Panc1 (cell line): ENCODE results near the gene ENDOV. TPM values are rescaled to one million over a fixed set of nuclear protein-coding genes. Genes with fewer than 3 reads are reported as not detected.

Source experiments
- ATAC-seq: fragments of 200-7000 bp; cut with Tn5 transposase; 2 replicates; pipeline ENCODE4 v1.9.1; 2020; ENCODE audit warnings: mild to moderate bottlenecking, moderate library complexity
- BruUV-seq: library from RNA; stranded (reverse); fragments of 400-500 nt; replicated peaks from 2 replicates; lab custom pipeline; 2021; lab: Mats Ljungman, UMichigan
- CTCF ChIA-PET: fragments of 300-600 bp; sonication (Branson Sonifier 250); formaldehyde crosslinking; loops from one replicate; lab custom pipeline; 2022; ENCODE audit warnings: antibody characterized with exemption; lab: Charles Lee
- POLR2A ChIA-PET: fragments of 300-600 bp; sonication (Branson Sonifier 250); formaldehyde crosslinking; loops from one replicate; lab custom pipeline; 2022; ENCODE audit warnings: antibody characterized with exemption; lab: Charles Lee
- DNase-seq: peaks from one replicate; pipeline ENCODE4 v3.0.0-alpha.2; 2010; ENCODE audit warnings: low read depth, low spot score
- H3K27ac ChIP-seq: 2 replicates; pipeline ENCODE4 v1.5.1; 2011; ENCODE audit warnings: mild to moderate bottlenecking, low read length, inconsistent platforms
- H3K27me3 ChIP-seq: fragments of 200-500 bp; sonication (Bioruptor generic); 2 replicates; pipeline ENCODE4 v1.6.0; 2014; ENCODE audit warnings: low read length, inconsistent platforms; ENCODE audit not compliant: control insufficient read depth, insufficient read depth
- H3K36me3 ChIP-seq: fragments of 200-500 bp; sonication (Bioruptor generic); 2 replicates; pipeline ENCODE4 v1.5.1; 2014; ENCODE audit warnings: inconsistent platforms, mild to moderate bottlenecking, low read length, moderate library complexity; ENCODE audit not compliant: control insufficient read depth, insufficient read depth
- H3K4me1 ChIP-seq: 2 replicates; pipeline ENCODE4 v1.5.1; 2011; ENCODE audit warnings: inconsistent platforms, mild to moderate bottlenecking, low read length, moderate library complexity; ENCODE audit not compliant: control insufficient read depth, insufficient read depth
- H3K4me3 ChIP-seq, 2 experiments: 2 replicates each; pipeline ENCODE4 v1.5.1; 2011 to 2012; ENCODE audit warnings: low read depth in 2 of 2, low read length in 2 of 2, mild to moderate bottlenecking in 2 of 2, inconsistent platforms in 1 of 2, moderate library complexity in 1 of 2
- H3K9me3 ChIP-seq: fragments of 200-500 bp; sonication (Bioruptor generic); 2 replicates; pipeline ENCODE4 v1.5.1; 2014; ENCODE audit warnings: low read depth, mild to moderate bottlenecking, inconsistent platforms, low read length, moderate library complexity; ENCODE audit not compliant: control insufficient read depth, insufficient read depth
- POLR2AphosphoS5 ChIP-seq: IDR thresholded peaks from 2 replicates; pipeline ENCODE4 v1.6.1; 2012; ENCODE audit warnings: mild to moderate bottlenecking, low read depth, low read length, moderate library complexity
- SIN3A ChIP-seq: IDR thresholded peaks from 2 replicates; pipeline ENCODE4 v1.6.1; 2012; ENCODE audit warnings: low read depth, mild to moderate bottlenecking, low read length, moderate library complexity, borderline replicate concordance; ENCODE audit not compliant: insufficient read depth
- TCF7L2 ChIP-seq: IDR thresholded peaks from 2 replicates; pipeline ENCODE4 v1.6.1; 2011; ENCODE audit warnings: mild to moderate bottlenecking, low read depth, low read length, inconsistent platforms
- in situ Hi-C: cut with HindIII; loops from 2 replicates; pipeline ENCODE4 v1.10.0; 2016; ENCODE audit warnings: low sequenced_read_pairs, low pct_unique_long_range_greater_than_20kb
- intact Hi-C: fragments of 100-400 bp; cut with micrococcal nuclease; formaldehyde crosslinking; loops from one replicate; pipeline ENCODE4 v1.10.0; 2022; ENCODE audit not compliant: unreplicated experiment
- total RNA-seq: library from RNA; stranded (reverse); gene quantifications from one replicate; pipeline ENCODE4 v1.2.1, GENCODE V29; 2021; ENCODE audit not compliant: unreplicated experiment
- TF ChIP-seq, protein P1 (sequence below), 2 experiments: IDR thresholded peaks; 2 replicates each; pipeline ENCODE4 v1.6.1; 2011 to 2012; ENCODE audit warnings: low read depth in 2 of 2, control low read depth in 1 of 2, low read length in 1 of 2, mild to moderate bottlenecking in 1 of 2, moderate library complexity in 1 of 2; ENCODE audit not compliant: insufficient read depth in 1 of 2
- TF ChIP-seq, protein P2 (sequence below): fragments of 450-650 bp; IDR thresholded peaks from 2 replicates; pipeline ENCODE4 v1.5.1; 2017; ENCODE audit warnings: mild to moderate bottlenecking

The ENDOV gene
- total RNA-seq, 1 experiment from 2014 or later = 37.1 TPM

DNA sequence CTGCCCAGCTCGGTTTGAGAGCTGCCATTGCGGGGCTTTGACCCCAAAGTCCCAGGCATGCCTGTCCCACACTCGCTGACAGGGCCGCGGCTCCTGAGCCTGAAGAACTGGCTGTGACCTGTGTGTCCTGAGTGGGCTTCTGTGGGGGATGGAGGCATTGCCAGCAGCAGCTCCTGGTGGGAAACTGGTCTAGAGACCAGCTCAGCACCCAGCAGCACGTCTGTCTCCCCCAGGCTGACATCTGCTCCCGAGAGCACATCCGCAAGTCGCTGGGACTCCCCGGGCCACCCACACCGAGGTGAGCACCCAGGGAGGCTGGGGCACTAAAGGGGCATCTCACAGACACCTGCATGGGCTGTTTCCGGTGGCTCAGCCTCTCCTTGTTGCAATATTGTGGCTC is 13.4 kb downstream of the ENDOV start:
- in situ Hi-C loops = no loop called here
- Histone ChIP-seq H3K4me3 (no peak overlapping the region), H3K27ac (no peak overlapping the region), H3K9me3 (no peaks in the 10 kb centered on the region), H3K36me3 (no peaks in the 10 kb centered on the region), H3K4me1 (no peaks in the 10 kb centered on the region), H3K27me3 (no peaks in the 10 kb centered on the region)
- no TSS peak for BruUV-seq
- DNase-seq (no peak), ATAC-seq (no peak)
- POLR2A ChIA-PET = interaction anchor here (0.6 kb wide), 1 partner anchor 547 kb away, joined by 3 read pairs; no protein-coding TSS in a partner anchor
- intact Hi-C loops = loop anchor here (5.0 kb wide), 1 partner anchor 554 kb away; no protein-coding TSS in a partner anchor
- TF ChIP-seq, protein P1, sequence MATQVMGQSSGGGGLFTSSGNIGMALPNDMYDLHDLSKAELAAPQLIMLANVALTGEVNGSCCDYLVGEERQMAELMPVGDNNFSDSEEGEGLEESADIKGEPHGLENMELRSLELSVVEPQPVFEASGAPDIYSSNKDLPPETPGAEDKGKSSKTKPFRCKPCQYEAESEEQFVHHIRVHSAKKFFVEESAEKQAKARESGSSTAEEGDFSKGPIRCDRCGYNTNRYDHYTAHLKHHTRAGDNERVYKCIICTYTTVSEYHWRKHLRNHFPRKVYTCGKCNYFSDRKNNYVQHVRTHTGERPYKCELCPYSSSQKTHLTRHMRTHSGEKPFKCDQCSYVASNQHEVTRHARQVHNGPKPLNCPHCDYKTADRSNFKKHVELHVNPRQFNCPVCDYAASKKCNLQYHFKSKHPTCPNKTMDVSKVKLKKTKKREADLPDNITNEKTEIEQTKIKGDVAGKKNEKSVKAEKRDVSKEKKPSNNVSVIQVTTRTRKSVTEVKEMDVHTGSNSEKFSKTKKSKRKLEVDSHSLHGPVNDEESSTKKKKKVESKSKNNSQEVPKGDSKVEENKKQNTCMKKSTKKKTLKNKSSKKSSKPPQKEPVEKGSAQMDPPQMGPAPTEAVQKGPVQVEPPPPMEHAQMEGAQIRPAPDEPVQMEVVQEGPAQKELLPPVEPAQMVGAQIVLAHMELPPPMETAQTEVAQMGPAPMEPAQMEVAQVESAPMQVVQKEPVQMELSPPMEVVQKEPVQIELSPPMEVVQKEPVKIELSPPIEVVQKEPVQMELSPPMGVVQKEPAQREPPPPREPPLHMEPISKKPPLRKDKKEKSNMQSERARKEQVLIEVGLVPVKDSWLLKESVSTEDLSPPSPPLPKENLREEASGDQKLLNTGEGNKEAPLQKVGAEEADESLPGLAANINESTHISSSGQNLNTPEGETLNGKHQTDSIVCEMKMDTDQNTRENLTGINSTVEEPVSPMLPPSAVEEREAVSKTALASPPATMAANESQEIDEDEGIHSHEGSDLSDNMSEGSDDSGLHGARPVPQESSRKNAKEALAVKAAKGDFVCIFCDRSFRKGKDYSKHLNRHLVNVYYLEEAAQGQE (IDR thresholded peaks at IDR 0.05; ENCODE audit: insufficient read depth in 1 of 2, low read depth in 2 of 2, low read length in 1 of 2) = no peak
- no peak for TF ChIP-seq SIN3A
- TF ChIP-seq POLR2AphosphoS5 = no peak
- TF ChIP-seq TCF7L2 = no peak
- TF ChIP-seq, protein P2, sequence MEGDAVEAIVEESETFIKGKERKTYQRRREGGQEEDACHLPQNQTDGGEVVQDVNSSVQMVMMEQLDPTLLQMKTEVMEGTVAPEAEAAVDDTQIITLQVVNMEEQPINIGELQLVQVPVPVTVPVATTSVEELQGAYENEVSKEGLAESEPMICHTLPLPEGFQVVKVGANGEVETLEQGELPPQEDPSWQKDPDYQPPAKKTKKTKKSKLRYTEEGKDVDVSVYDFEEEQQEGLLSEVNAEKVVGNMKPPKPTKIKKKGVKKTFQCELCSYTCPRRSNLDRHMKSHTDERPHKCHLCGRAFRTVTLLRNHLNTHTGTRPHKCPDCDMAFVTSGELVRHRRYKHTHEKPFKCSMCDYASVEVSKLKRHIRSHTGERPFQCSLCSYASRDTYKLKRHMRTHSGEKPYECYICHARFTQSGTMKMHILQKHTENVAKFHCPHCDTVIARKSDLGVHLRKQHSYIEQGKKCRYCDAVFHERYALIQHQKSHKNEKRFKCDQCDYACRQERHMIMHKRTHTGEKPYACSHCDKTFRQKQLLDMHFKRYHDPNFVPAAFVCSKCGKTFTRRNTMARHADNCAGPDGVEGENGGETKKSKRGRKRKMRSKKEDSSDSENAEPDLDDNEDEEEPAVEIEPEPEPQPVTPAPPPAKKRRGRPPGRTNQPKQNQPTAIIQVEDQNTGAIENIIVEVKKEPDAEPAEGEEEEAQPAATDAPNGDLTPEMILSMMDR = no peak
- CTCF ChIA-PET = no interaction called here

DNA sequence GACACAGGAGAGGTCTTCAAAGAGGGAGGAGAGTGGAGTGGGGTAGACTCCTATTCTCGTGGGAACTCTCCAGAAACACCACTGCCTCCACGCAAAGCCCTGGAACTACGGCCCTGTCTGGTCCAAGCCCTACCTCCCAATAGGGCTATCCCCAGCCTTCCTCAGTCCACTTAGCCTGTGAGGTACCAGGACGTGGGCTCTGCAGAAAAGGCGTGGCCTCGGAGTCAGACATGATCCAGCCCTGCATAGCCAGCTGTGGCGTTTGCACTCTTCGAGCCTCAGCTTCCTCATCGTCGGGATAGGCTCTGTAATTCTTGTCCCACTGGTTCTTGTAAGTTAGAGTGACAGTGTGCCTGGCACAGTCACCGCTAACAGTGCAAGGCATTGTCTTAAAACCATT is 13.8 kb downstream of the ENDOV start:
- no peaks in the 10 kb centered on the region for H3K27me3 ChIP-seq
- CTCF ChIA-PET = no interaction called here
- BruUV-seq = no TSS peak
- in situ Hi-C loops (no loop called here), intact Hi-C loops (loop anchor here (5.0 kb wide), 1 partner anchor 554 kb away; no protein-coding TSS in a partner anchor)
- DNase-seq = no peak
- no peak for ATAC-seq
- POLR2A ChIA-PET = interaction anchor here (0.6 kb wide), 1 partner anchor 547 kb away, joined by 3 read pairs; no protein-coding TSS in a partner anchor
- no peak overlapping the region for H3K4me3 ChIP-seq
- TF ChIP-seq TCF7L2 = no peak
- TF ChIP-seq, protein P1 (IDR thresholded peaks at IDR 0.05; ENCODE audit: insufficient read depth in 1 of 2, low read depth in 2 of 2, low read length in 1 of 2) = no peak
- TF ChIP-seq POLR2AphosphoS5 = no peak
- TF ChIP-seq SIN3A = no peak
- TF ChIP-seq, protein P2 = no peak
- H3K27ac ChIP-seq = no peak overlapping the region
- H3K36me3 ChIP-seq = no peaks in the 10 kb centered on the region
- no peaks in the 10 kb centered on the region for H3K9me3 ChIP-seq
- no peaks in the 10 kb centered on the region for H3K4me1 ChIP-seq
